H1 (cell line): ENCODE results near the gene IL1R1. TPM values are rescaled to one million over a fixed set of nuclear protein-coding genes. Genes with fewer than 3 reads are reported as not detected.

Source experiments
- CTCF ChIA-PET: fragments of 300-600 bp; sonication (Branson Sonifier 250); formaldehyde crosslinking; loops from one replicate; lab custom pipeline; 2021; ENCODE audit not compliant: partially characterized antibody; lab: Charles Lee
- POLR2A ChIA-PET: fragments of 300-600 bp; sonication (Branson Sonifier 250); formaldehyde crosslinking; loops from one replicate; lab custom pipeline; 2021; ENCODE audit warnings: inconsistent platforms; ENCODE audit not compliant: partially characterized antibody; lab: Charles Lee
- DNase-seq, 2 experiments: peaks; one replicate each; pipeline versions ENCODE4 v3.0.0 to v3.0.0-alpha.2; 2010 to 2022; ENCODE audit warnings: low spot score in 2 of 2, low read depth in 1 of 2, mixed read lengths in 1 of 2
- FAIRE-seq: peaks from 2 replicates; lab custom pipeline; 2011; peaks lifted over from hg19 to GRCh38; lab: Jason Lieb, UNC
- H2AFZ ChIP-seq: 2 replicates; pipeline ENCODE4 v1.8.1; 2012; ENCODE audit warnings: low read length, inconsistent platforms
- H2AK5ac ChIP-seq: 2 replicates; pipeline ENCODE4 v1.6.1; 2013; ENCODE audit warnings: low read depth, low read length
- H2BK120ac ChIP-seq: replicated peaks from 2 replicates; pipeline ENCODE3; 2013; ENCODE audit warnings: low read depth, low read length, inconsistent platforms
- H2BK12ac ChIP-seq: 2 replicates; pipeline ENCODE4 v1.6.1; 2013; ENCODE audit warnings: low read depth, low read length
- H2BK15ac ChIP-seq: 2 replicates; pipeline ENCODE4 v1.6.1; 2013; ENCODE audit warnings: low read length
- H2BK20ac ChIP-seq: 2 replicates; pipeline ENCODE4 v1.6.1; 2013; ENCODE audit warnings: low read length
- H2BK5ac ChIP-seq: 2 replicates; pipeline ENCODE4 v1.6.1; 2013; ENCODE audit warnings: low read depth, low read length
- H3K14ac ChIP-seq: 2 replicates; pipeline ENCODE4 v1.6.1; 2013; ENCODE audit warnings: inconsistent platforms; ENCODE audit not compliant: insufficient read length
- H3K18ac ChIP-seq: 2 replicates; pipeline ENCODE4 v1.6.1; 2013; ENCODE audit warnings: low read length; ENCODE audit errors: extremely low read depth
- H3K23ac ChIP-seq: 2 replicates; pipeline ENCODE4 v1.6.1; 2013; ENCODE audit warnings: inconsistent platforms; ENCODE audit not compliant: insufficient read length
- H3K23me2 ChIP-seq: 2 replicates; pipeline ENCODE4 v1.6.1; 2013; ENCODE audit warnings: low read depth, low read length
- H3K27ac ChIP-seq: 2 replicates; pipeline ENCODE4 v1.6.1; 2011; ENCODE audit warnings: low read depth, low read length, inconsistent platforms
- H3K27me3 ChIP-seq, 4 experiments: replicated peaks in 1 of 4; 1 replicate in 1 of 4; 2 replicates in 3 of 4; pipeline versions ENCODE4 v1.6.1 to v1.8.1; 2011 to 2013; ENCODE audit warnings: low read length in 3 of 4, mild to moderate bottlenecking in 3 of 4, inconsistent platforms in 2 of 4, mixed read lengths in 2 of 4, moderate library complexity in 1 of 4; ENCODE audit not compliant: control insufficient read depth in 3 of 4, insufficient read depth in 3 of 4; ENCODE audit errors: extremely low read depth in 1 of 4
- H3K36me3 ChIP-seq, 4 experiments: 2 replicates each; pipeline versions ENCODE4 v1.6.1 to v1.8.1; 2011 to 2013; ENCODE audit warnings: mild to moderate bottlenecking in 4 of 4, low read length in 3 of 4, moderate library complexity in 2 of 4, control low read depth in 1 of 4, inconsistent platforms in 1 of 4; ENCODE audit not compliant: insufficient read depth in 4 of 4, control insufficient read depth in 2 of 4
- H3K4ac ChIP-seq: replicated peaks from 2 replicates; pipeline ENCODE3; 2013; ENCODE audit warnings: low read length, low read depth, mixed read lengths, inconsistent platforms; ENCODE audit not compliant: insufficient read length
- H3K4me1 ChIP-seq, 4 experiments: replicated peaks in 1 of 4; 1 replicate in 1 of 4; 2 replicates in 3 of 4; pipeline versions ENCODE4 v1.6.1 to v1.8.1; 2011 to 2013; ENCODE audit warnings: low read length in 3 of 4, inconsistent platforms in 2 of 4, mixed read lengths in 1 of 4; ENCODE audit not compliant: insufficient read depth in 4 of 4, control insufficient read depth in 3 of 4
- H3K4me2 ChIP-seq, 2 experiments: 2 replicates each; pipeline versions ENCODE4 v1.6.1 to v1.8.1; 2011 to 2013; ENCODE audit warnings: low read depth in 2 of 2, low read length in 2 of 2, control low read depth in 1 of 2, inconsistent platforms in 1 of 2, mild to moderate bottlenecking in 1 of 2; ENCODE audit not compliant: insufficient read depth in 1 of 2
- H3K4me3 ChIP-seq, 4 experiments: fragments of 200-600, 300-600 bp in 1 of 4; sonication (generic), shearing (Covaris generic), sonication (Bioruptor Twin) in 1 of 4; 2 replicates each; pipeline versions ENCODE4 v1.5.1 to v1.8.1; 2011 to 2016; ENCODE audit warnings: low read length in 4 of 4, low read depth in 3 of 4, control low read depth in 2 of 4, inconsistent platforms in 2 of 4, mild to moderate bottlenecking in 2 of 4, mixed read lengths in 1 of 4, moderate library complexity in 1 of 4; ENCODE audit not compliant: insufficient read depth in 2 of 4; ENCODE audit errors: extremely low read depth in 1 of 4
- H3K56ac ChIP-seq: replicated peaks from 2 replicates; pipeline ENCODE3; 2013; ENCODE audit warnings: low read depth, mild to moderate bottlenecking, mixed read lengths, low read length, inconsistent platforms; ENCODE audit not compliant: insufficient read length
- H3K79me1 ChIP-seq: 2 replicates; pipeline ENCODE4 v1.6.1; 2013; ENCODE audit warnings: low read depth, low read length, control low read depth
- H3K79me2 ChIP-seq, 2 experiments: 2 replicates each; pipeline versions ENCODE4 v1.6.1 to v1.8.1; 2012 to 2013; ENCODE audit warnings: low read length in 2 of 2, mild to moderate bottlenecking in 2 of 2, inconsistent platforms in 1 of 2; ENCODE audit not compliant: insufficient read depth in 2 of 2, control insufficient read depth in 1 of 2
- H3K9ac ChIP-seq, 4 experiments: replicated peaks in 1 of 4; 1 replicate in 1 of 4; 2 replicates in 3 of 4; pipeline versions ENCODE4 v1.6.1 to v1.8.1; 2011 to 2013; ENCODE audit warnings: low read depth in 3 of 4, low read length in 3 of 4, control low read depth in 2 of 4, mild to moderate bottlenecking in 2 of 4, moderate library complexity in 2 of 4, inconsistent platforms in 1 of 4; ENCODE audit errors: extremely low read depth in 1 of 4
- H3K9me3 ChIP-seq, 2 experiments: 2 replicates each; pipeline versions ENCODE4 v1.6.1 to v1.8.1; 2012 to 2013; ENCODE audit warnings: mild to moderate bottlenecking in 2 of 2, moderate library complexity in 2 of 2, control low read depth in 1 of 2, inconsistent platforms in 1 of 2, low read depth in 1 of 2, low read length in 1 of 2, mixed read lengths in 1 of 2; ENCODE audit not compliant: insufficient read depth in 2 of 2
- H4K20me1 ChIP-seq, 2 experiments: replicated peaks in 1 of 2; 2 replicates each; pipeline versions ENCODE3 to v1.8.1; 2011 to 2013; ENCODE audit warnings: inconsistent platforms in 2 of 2, low read length in 2 of 2, mild to moderate bottlenecking in 1 of 2; ENCODE audit not compliant: insufficient read depth in 2 of 2, control insufficient read depth in 1 of 2
- H4K5ac ChIP-seq: 2 replicates; pipeline ENCODE4 v1.6.1; 2013; ENCODE audit warnings: low read length, low read depth, mixed read lengths, inconsistent platforms; ENCODE audit not compliant: insufficient read length
- H4K8ac ChIP-seq: 2 replicates; pipeline ENCODE4 v1.8.0; 2013; ENCODE audit warnings: mild to moderate bottlenecking, moderate library complexity, low read length, inconsistent platforms; ENCODE audit not compliant: insufficient read depth; ENCODE audit errors: extremely low read depth
- H4K91ac ChIP-seq: replicated peaks from 2 replicates; pipeline ENCODE3; 2013; ENCODE audit warnings: low read length, mixed read lengths, inconsistent platforms; ENCODE audit not compliant: insufficient read length
- CTCF ChIP-seq, 3 experiments: IDR thresholded peaks; 1 replicate in 2 of 3; 2 replicates in 1 of 3; pipeline versions ENCODE4 v1.5.1 to v1.6.1; 2011; ENCODE audit warnings: low read length in 3 of 3, mild to moderate bottlenecking in 3 of 3, inconsistent platforms in 2 of 3, low read depth in 1 of 3, moderate library complexity in 1 of 3; ENCODE audit not compliant: insufficient read depth in 1 of 3; ENCODE audit errors: control extremely low read depth in 1 of 3
- KDM4A ChIP-seq: IDR thresholded peaks from one replicate; pipeline ENCODE4 v1.7.1; 2012; ENCODE audit warnings: low read depth, mild to moderate bottlenecking, moderate library complexity, low read length, inconsistent platforms; ENCODE audit not compliant: severe bottlenecking
- MAFK ChIP-seq: IDR thresholded peaks from 2 replicates; pipeline ENCODE4 v1.6.1; 2012; ENCODE audit warnings: low read depth, mild to moderate bottlenecking, improper control_type of control experiment, low read length
- POLR2A ChIP-seq, 2 experiments: IDR thresholded peaks; 1 replicate in 1 of 2; 2 replicates in 1 of 2; pipeline ENCODE4 v1.6.1; 2011; ENCODE audit warnings: low read depth in 2 of 2, low read length in 2 of 2, mild to moderate bottlenecking in 2 of 2; ENCODE audit errors: control extremely low read depth in 1 of 2
- RAD21 ChIP-seq, 2 experiments: IDR thresholded peaks in 1 of 2; conservative IDR thresholded peaks in 1 of 2; 2 replicates each; pipeline ENCODE4 v1.6.1; 2011; ENCODE audit warnings: low read depth in 2 of 2, low read length in 2 of 2, improper control_type of control experiment in 1 of 2, inconsistent platforms in 1 of 2, mild to moderate bottlenecking in 1 of 2, moderate library complexity in 1 of 2
- SRF ChIP-seq: IDR thresholded peaks from 2 replicates; pipeline ENCODE4 v1.6.1; 2011; ENCODE audit warnings: mild to moderate bottlenecking, low read depth, low read length, moderate library complexity
- WGBS, 2 experiments: shearing (Covaris generic) in 1 of 2; methylation state at CpG; one replicate each; pipeline versions ENCODE4 v1.1.6 to v1.1.7; 2013 to 2015; ENCODE audit warnings: low lambda C conversion rate in 2 of 2, mixed read lengths in 2 of 2, inconsistent platforms in 1 of 2, low coverage in 1 of 2, missing lambda C conversion rate in 1 of 2; ENCODE audit not compliant: insufficient replicate concordance in 2 of 2, insufficient coverage in 1 of 2, insufficient read length in 1 of 2; ENCODE audit errors: extremely low coverage in 1 of 2, missing lambda C conversion rate in 1 of 2; 5-methylcytosine and 5-hydroxymethylcytosine counted together
- polyA plus RNA-seq, 7 experiments: library from polyadenylated mRNA; depleted of rRNA in 3 of 7; stranded (reverse) in 5 of 7; unstranded in 2 of 7; fragments of >200 nt in 5 of 7; fragments of 200-250 nt in 2 of 7; gene quantifications; 1 replicate in 5 of 7; 2 replicates in 1 of 7; 4 replicates in 1 of 7; pipeline versions ENCODE4 v1.2.1 to v1.2.3, GENCODE V29; 2011 to 2013; ENCODE audit warnings: missing spikeins in 2 of 7, mixed read lengths in 2 of 7
- total RNA-seq: library from RNA; stranded (reverse); fragmentation: NEBNext Ultra II Directional; extraction: Animal tissue kit (Norgen Biotek cat#: 25700); gene quantifications from 2 replicates; pipeline ENCODE4 v1.2.1, GENCODE V29; 2021

The IL1R1 gene
- total and polyA plus RNA-seq, 2 of the 8 experiments (the other 6 are each of a cell fraction or from before 2014, with no cell fraction given), result 0.34 to 0.47 TPM

DNA sequence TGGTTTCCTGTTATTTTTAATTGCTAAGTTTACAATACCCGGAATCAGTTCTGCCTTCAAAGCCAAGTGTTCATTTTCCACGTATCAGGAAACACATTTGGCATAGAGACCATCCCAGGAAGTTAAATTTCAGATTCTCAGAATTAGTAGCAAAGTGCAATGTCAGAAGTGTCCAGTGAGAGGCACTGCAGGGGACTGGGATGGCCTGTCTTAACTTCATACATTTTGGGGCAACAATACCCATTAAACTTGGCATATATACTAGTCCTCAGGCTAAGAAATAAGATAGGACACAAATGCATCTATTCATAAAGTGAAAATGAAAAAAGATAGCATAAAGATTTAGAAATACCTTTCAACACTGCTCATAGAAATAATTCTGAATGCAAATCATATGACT is 42.8 kb downstream of the IL1R1 start:
- WGBS, 2 experiments, result 89% methylated on average over 2 of the region's 2 CpGs; no CpG with 5 or more reads in 1 of the 2 experiments
- H3K23me2 ChIP-seq, result no peaks in the 10 kb centered on the region
- TF ChIP-seq POLR2A (IDR thresholded peaks at IDR 0.05; ENCODE audit: control extremely low read depth in 1 of 2, low read depth in 2 of 2, low read length in 2 of 2) (no peak), SRF (no peak), CTCF (IDR thresholded peaks at IDR 0.05; ENCODE audit: control extremely low read depth in 1 of 3, insufficient read depth in 1 of 3, low read depth in 1 of 3, low read length in 3 of 3) (peak in 2 of 3 experiments; percentile 42 to 60; a peak in 3 of 4 replicates), KDM4A (no peak), RAD21 (IDR thresholded peaks at IDR 0.05 in 1 of 2, conservative IDR thresholded peaks at IDR 0.05 in 1 of 2; ENCODE audit: low read depth in 2 of 2, low read length in 2 of 2) (peak; percentile 22 to 45; a peak in 3 of 4 replicates), MAFK (no peak)
- no peak overlapping the region for H3K4me2 ChIP-seq
- H3K36me3 ChIP-seq, result no peaks in the 10 kb centered on the region
- H2BK120ac ChIP-seq, result no peak overlapping the region
- H3K79me2 ChIP-seq, result no peaks in the 10 kb centered on the region
- H3K4me1 ChIP-seq, result no peaks in the 10 kb centered on the region
- H2AFZ ChIP-seq, result no peak overlapping the region
- no peaks in the 10 kb centered on the region for H3K79me1 ChIP-seq
- DNase-seq (no peak), FAIRE-seq (peak; percentile 36)
- H3K14ac ChIP-seq, result no peak overlapping the region
- no peak overlapping the region for H3K27ac ChIP-seq
- no peaks in the 10 kb centered on the region for H4K20me1 ChIP-seq
- no peak overlapping the region for H2BK15ac ChIP-seq
- H4K5ac ChIP-seq, result no peak overlapping the region
- H3K23ac ChIP-seq, result no peak overlapping the region
- no peaks in the 10 kb centered on the region for H3K9me3 ChIP-seq
- no peak overlapping the region for H4K8ac ChIP-seq
- CTCF ChIA-PET, result interaction anchor here (0.8 to 3.5 kb wide), 5 partner anchors 40 to 179 kb away, joined by 3 to 25 read pairs (median 4); no protein-coding TSS in a partner anchor
- peaks cover 1 to 18% (median 15%) of the 10 kb centered on the region in 4 experiments for H3K27me3 ChIP-seq
- no peak overlapping the region for H3K18ac ChIP-seq
- H3K4ac ChIP-seq, result no peak overlapping the region
- POLR2A ChIA-PET, result interaction anchor here (0.6 kb wide), 1 partner anchor 148 kb away, joined by 5 read pairs; no protein-coding TSS in a partner anchor
- H2AK5ac ChIP-seq, result no peak overlapping the region
- no peak overlapping the region for H4K91ac ChIP-seq
- H2BK5ac ChIP-seq, result no peak overlapping the region
- no peak overlapping the region for H2BK12ac ChIP-seq
- no peak overlapping the region for H3K9ac ChIP-seq
- no peak overlapping the region for H2BK20ac ChIP-seq
- H3K4me3 ChIP-seq, result no peak overlapping the region
- H3K56ac ChIP-seq, result no peak overlapping the region
